K562 (cell line): ENCODE measurements around the gene PDE11A. TPM values are rescaled to one million over a fixed set of nuclear protein-coding genes. Genes with fewer than 3 reads are reported as not detected.

Experiments used
- ARID1B ChIP-seq: fragments of 450-650 bp; IDR thresholded peaks from 2 replicates; pipeline ENCODE4 v1.6.1; 2016; ENCODE audit warnings: antibody characterized with exemption, mild to moderate bottlenecking, inconsistent platforms
- CC2D1A ChIP-seq: fragments of 450-650 bp; IDR thresholded peaks from 2 replicates; pipeline ENCODE4 v1.6.1; 2017; ENCODE audit warnings: mild to moderate bottlenecking
- ESRRA ChIP-seq: fragments of 450-650 bp; IDR thresholded peaks from 2 replicates; pipeline ENCODE4 v1.6.1; 2014; ENCODE audit warnings: low read depth, mild to moderate bottlenecking, moderate library complexity, borderline replicate concordance
- MAFF ChIP-seq: IDR thresholded peaks from 2 replicates; pipeline ENCODE4 v1.6.1; 2012; ENCODE audit warnings: low read length, improper control_type of control experiment
- RUNX1 ChIP-seq: sonication (generic); IDR thresholded peaks from 2 replicates; pipeline ENCODE4 v1.6.1; 2016; ENCODE audit warnings: antibody characterized with exemption, low read depth
- TEAD1 ChIP-seq, 2 experiments: fragments of 450-650 bp in 1 of 2; sonication (generic) in 1 of 2; formaldehyde crosslinking; IDR thresholded peaks; 2 replicates each; pipeline versions ENCODE4 v1.4.0 to v1.8.0; 2020 to 2022; ENCODE audit warnings: mild to moderate bottlenecking in 2 of 2, missing genetic modification reagents in 1 of 2
- TEAD4 ChIP-seq, 2 experiments: sonication (generic) in 1 of 2; formaldehyde crosslinking in 1 of 2; IDR thresholded peaks; 2 replicates each; pipeline versions ENCODE4 v1.6.1 to v1.8.0; 2012 to 2022; ENCODE audit warnings: borderline replicate concordance in 1 of 2, inconsistent platforms in 1 of 2, low read length in 1 of 2, mild to moderate bottlenecking in 1 of 2, missing genetic modification reagents in 1 of 2
- XRCC4 ChIP-seq: IDR thresholded peaks from one replicate; pipeline ENCODE4 v1.6.1; 2011; ENCODE audit not compliant: insufficient read depth, insufficient read length; ENCODE audit errors: extremely low read depth
- polyA plus RNA-seq, 8 experiments: library from polyadenylated mRNA; depleted of rRNA in 4 of 8; stranded (reverse) in 5 of 8; unstranded in 3 of 8; fragments of >200 nt; fragmentation: Nextera tagmentation in 2 of 8; fragmentation: Illumina TruSeq in 1 of 8; extraction: Ambion mirVana in 2 of 8; extraction: Trizol in 1 of 8; gene quantifications; 2 replicates each; pipeline versions ENCODE4 v1.2.1 to v1.2.3, GENCODE V29; 2011 to 2014; ENCODE audit warnings: inconsistent platforms in 1 of 8, missing spikeins in 1 of 8
- total RNA-seq, 7 experiments: library from RNA; depleted of rRNA in 6 of 7; stranded (reverse); fragments of >200 nt in 6 of 7; fragmentation: Illumina TruSeq in 2 of 7; extraction: Trizol in 2 of 7; gene quantifications; 2 replicates each; pipeline versions ENCODE4 v1.2.1 to v1.2.3, GENCODE V29; 2011 to 2021; ENCODE audit warnings: low replicate concordance in 1 of 7
- TF ChIP-seq, protein P1 (sequence below), 2 experiments: fragments of 450-650 bp in 1 of 2; sonication (generic) in 1 of 2; formaldehyde crosslinking in 1 of 2; IDR thresholded peaks; 2 replicates each; pipeline versions ENCODE4 v1.7.1 to v1.9.0; 2016 to 2022; ENCODE audit warnings: inconsistent platforms in 1 of 2, mild to moderate bottlenecking in 1 of 2, missing genetic modification reagents in 1 of 2

Gene PDE11A
- total and polyA plus RNA-seq, 9 of the 15 experiments (the other 6 are each of a cell fraction or from before 2014, with no cell fraction given): 3.2 to 22.1 (median 5.7) TPM

DNA sequence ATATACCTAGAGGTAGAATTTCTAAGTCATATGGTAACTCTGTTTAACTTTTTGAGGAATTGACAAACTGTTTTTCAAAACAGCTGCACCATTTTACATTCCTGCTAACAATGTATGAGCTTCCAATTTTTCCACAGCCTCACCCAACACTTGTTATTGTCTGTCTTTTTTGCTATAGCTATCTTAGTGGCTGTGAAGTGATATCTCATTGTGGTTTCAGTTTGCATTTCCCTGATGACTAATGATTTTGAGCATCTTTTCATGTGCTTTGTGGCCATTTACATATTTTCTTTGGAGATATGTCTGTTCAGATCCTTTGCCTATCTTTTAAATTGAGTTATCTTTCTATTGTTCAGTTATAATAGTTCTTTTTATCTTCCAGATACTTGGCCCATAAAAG lies 406.2 kb downstream of the PDE11A start (continued):
- no peak for TF ChIP-seq XRCC4
- TF ChIP-seq RUNX1: no peak
- peak; percentile 64; the same call in 1 of the 2 replicates for TF ChIP-seq MAFF
- TF ChIP-seq CC2D1A: no peak
- peak; percentile 59; the same call in 1 of the 2 replicates for TF ChIP-seq TEAD4 (IDR thresholded peaks at IDR 0.05; ENCODE audit: low read length)
- no peak for TF ChIP-seq TEAD4 (CRISPR knock-in tag; IDR thresholded peaks at IDR 0.05; ENCODE audit: borderline replicate concordance)
- TF ChIP-seq ARID1B: peak; percentile 75
- peak; percentile 62; the same call in 1 of the 2 replicates for TF ChIP-seq ESRRA
- TF ChIP-seq TEAD1 (CRISPR knock-in tag; IDR thresholded peaks at IDR 0.05): peak in 1 of 2 experiments; percentile 38; a peak in 1 of 4 replicates
- TF ChIP-seq, protein P1, sequence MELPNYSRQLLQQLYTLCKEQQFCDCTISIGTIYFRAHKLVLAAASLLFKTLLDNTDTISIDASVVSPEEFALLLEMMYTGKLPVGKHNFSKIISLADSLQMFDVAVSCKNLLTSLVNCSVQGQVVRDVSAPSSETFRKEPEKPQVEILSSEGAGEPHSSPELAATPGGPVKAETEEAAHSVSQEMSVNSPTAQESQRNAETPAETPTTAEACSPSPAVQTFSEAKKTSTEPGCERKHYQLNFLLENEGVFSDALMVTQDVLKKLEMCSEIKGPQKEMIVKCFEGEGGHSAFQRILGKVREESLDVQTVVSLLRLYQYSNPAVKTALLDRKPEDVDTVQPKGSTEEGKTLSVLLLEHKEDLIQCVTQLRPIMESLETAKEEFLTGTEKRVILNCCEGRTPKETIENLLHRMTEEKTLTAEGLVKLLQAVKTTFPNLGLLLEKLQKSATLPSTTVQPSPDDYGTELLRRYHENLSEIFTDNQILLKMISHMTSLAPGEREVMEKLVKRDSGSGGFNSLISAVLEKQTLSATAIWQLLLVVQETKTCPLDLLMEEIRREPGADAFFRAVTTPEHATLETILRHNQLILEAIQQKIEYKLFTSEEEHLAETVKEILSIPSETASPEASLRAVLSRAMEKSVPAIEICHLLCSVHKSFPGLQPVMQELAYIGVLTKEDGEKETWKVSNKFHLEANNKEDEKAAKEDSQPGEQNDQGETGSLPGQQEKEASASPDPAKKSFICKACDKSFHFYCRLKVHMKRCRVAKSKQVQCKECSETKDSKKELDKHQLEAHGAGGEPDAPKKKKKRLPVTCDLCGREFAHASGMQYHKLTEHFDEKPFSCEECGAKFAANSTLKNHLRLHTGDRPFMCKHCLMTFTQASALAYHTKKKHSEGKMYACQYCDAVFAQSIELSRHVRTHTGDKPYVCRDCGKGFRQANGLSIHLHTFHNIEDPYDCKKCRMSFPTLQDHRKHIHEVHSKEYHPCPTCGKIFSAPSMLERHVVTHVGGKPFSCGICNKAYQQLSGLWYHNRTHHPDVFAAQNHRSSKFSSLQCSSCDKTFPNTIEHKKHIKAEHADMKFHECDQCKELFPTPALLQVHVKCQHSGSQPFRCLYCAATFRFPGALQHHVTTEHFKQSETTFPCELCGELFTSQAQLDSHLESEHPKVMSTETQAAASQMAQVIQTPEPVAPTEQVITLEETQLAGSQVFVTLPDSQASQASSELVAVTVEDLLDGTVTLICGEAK (IDR thresholded peaks at IDR 0.05): no peak
- TF ChIP-seq, protein P1 (CRISPR knock-in tag; IDR thresholded peaks at IDR 0.05): no peak
